ENCODE results near the gene TRAPPC8. TPM values are rescaled to one million over a fixed set of nuclear protein-coding genes. Genes with fewer than 3 reads are reported as not detected.
"Not testable (repeated sequence)": the region's sequence is repeated elsewhere in the genome, so short reads cannot be mapped to it uniquely, and the experiment has no call there.

Gene TRAPPC8
- polyA plus RNA-seq, 3 donors: 7.7 to 18.4 (median 13.2) TPM

- 62 to 64% (median 64%) methylated on average over 11 of the region's 11 CpGs for WGBS, 3 donors
- no peak overlapping the region for H3K27ac ChIP-seq (ENCODE audit: low read depth, low read length)
These were observed 123.6 kb downstream of the TRAPPC8 start for GRCh38 chr18:31819106-31819924.

- H3K27ac ChIP-seq (ENCODE audit: low read depth, low read length): no peak overlapping the region
- WGBS, 3 donors: 31 to 45% (median 43%) methylated on average over 3 of the region's 3 CpGs
These were observed 128.8 kb downstream of the TRAPPC8 start for GRCh38 chr18:31814132-31814531.

- not testable (repeated sequence) for H3K27ac ChIP-seq (ENCODE audit: low read depth, low read length)
- WGBS, 3 donors: 76 to 84% (median 76%) methylated on average over 7 of the region's 7 CpGs
These were observed 132.4 kb downstream of the TRAPPC8 start for GRCh38 chr18:31810336-31811130.

GRCh38 chr18:31809049-31809448, 133.9 kb downstream of the TRAPPC8 start:
- H3K27ac ChIP-seq (ENCODE audit: low read depth, low read length): not testable (repeated sequence)
- WGBS, 3 donors: 47 to 80% (median 77%) methylated on average over 3 to 4 of the region's 4 CpGs

- 59 to 79% (median 77%) methylated on average over 2 of the region's 2 CpGs for WGBS, 3 donors
- no peak overlapping the region for H3K27ac ChIP-seq (ENCODE audit: low read depth, low read length)
These were observed 141.8 kb downstream of the TRAPPC8 start for GRCh38 chr18:31801078-31801477.

- not testable (repeated sequence) for H3K27ac ChIP-seq (ENCODE audit: low read depth, low read length)
- 84 to 96% (median 96%) methylated on average over 5 of the region's 5 CpGs for WGBS, 3 donors
These were observed 143.7 kb downstream of the TRAPPC8 start for GRCh38 chr18:31799257-31799656.

- WGBS, 3 donors: 26 to 91% (median 85%) methylated on average over 2 of the region's 2 CpGs
- H3K27ac ChIP-seq (ENCODE audit: low read depth, low read length): no peak overlapping the region
These were observed 144.5 kb downstream of the TRAPPC8 start for GRCh38 chr18:31798399-31798798.

GRCh38 chr18:31795747-31796146, 147.2 kb downstream of the TRAPPC8 start:
- H3K27ac ChIP-seq (ENCODE audit: low read depth, low read length): no peak overlapping the region
- WGBS, 3 donors: 77 to 82% (median 82%) methylated on average over 2 of the region's 2 CpGs

- no peak overlapping the region for H3K27ac ChIP-seq (ENCODE audit: low read depth, low read length)
These were observed 149.4 kb downstream of the TRAPPC8 start for GRCh38 chr18:31793531-31793930.

- WGBS, 3 donors: 94 to 97% (median 95%) methylated on average over 2 of the region's 2 CpGs
- H3K27ac ChIP-seq (ENCODE audit: low read depth, low read length): no peak overlapping the region
These were observed 150.4 kb downstream of the TRAPPC8 start for GRCh38 chr18:31792580-31792911.

- no peak overlapping the region for H3K27ac ChIP-seq (ENCODE audit: low read depth, low read length)
- WGBS, 3 donors: 78 to 81% (median 79%) methylated on average over 6 of the region's 6 CpGs
These were observed 150.9 kb downstream of the TRAPPC8 start for GRCh38 chr18:31791817-31792579.

- H3K27ac ChIP-seq (ENCODE audit: low read depth, low read length): no peak overlapping the region
- 72 to 78% (median 76%) methylated on average over 10 of the region's 10 CpGs for WGBS, 3 donors
These were observed 153.5 kb downstream of the TRAPPC8 start for GRCh38 chr18:31789409-31789808.

GRCh38 chr18:31783059-31783458, 159.9 kb downstream of the TRAPPC8 start:
- H3K27ac ChIP-seq (ENCODE audit: low read depth, low read length): no peak overlapping the region
- WGBS, 3 donors: 77 to 85% (median 80%) methylated on average over 3 of the region's 3 CpGs

Other genes starting within 250 kb of the TRAPPC8 start
- gene SLC25A52, start 182.2 kb downstream of the TRAPPC8 start, polyA plus RNA-seq: under 1 TPM in 1 of 3 donors, not detected in 2; 0.07 TPM
- 1 to 10 TPM; 2.8 to 9.6 (median 9.2) TPM for gene RNF125, start 75.7 kb upstream of the TRAPPC8 start, polyA plus RNA-seq
- gene RNF138, start 148.7 kb upstream of the TRAPPC8 start, polyA plus RNA-seq: 10 to 100 TPM in 2 of 3 donors, 1 to 10 TPM in 1; 8.5 to 17.5 (median 11.4) TPM
- under 1 TPM in 2 of 3 donors, not detected in 1; 0.02 to 0.12 TPM for gene MEP1B, start 246.9 kb upstream of the TRAPPC8 start, polyA plus RNA-seq